PFSK-1 (cell line): ENCODE data around the gene LRRC28.

ENCODE experiments used
- FOXP2 ChIP-seq: optimal IDR thresholded peaks from 2 replicates; pipeline ENCODE3; 2011; ENCODE audit warnings: borderline replicate concordance, control low read depth, inconsistent platforms; ENCODE audit not compliant: insufficient read depth; ENCODE audit errors: extremely low read length, extremely low read depth
- POLR2AphosphoS5 ChIP-seq: IDR thresholded peaks from 2 replicates; pipeline ENCODE4 v1.6.1; 2012; ENCODE audit warnings: low read depth, mild to moderate bottlenecking, control low read depth, low read length, moderate library complexity
- TAF1 ChIP-seq: IDR thresholded peaks from 2 replicates; pipeline ENCODE4 v1.6.1; 2012; ENCODE audit warnings: low read length, control low read depth, borderline replicate concordance; ENCODE audit not compliant: insufficient read depth

GRCh38 chr15:99423186-99424130 lies 172.2 kb downstream of the LRRC28 start:
- no peak for TF ChIP-seq TAF1
- TF ChIP-seq POLR2AphosphoS5 = no peak
- TF ChIP-seq FOXP2 = no peak
